Endothelial cell of umbilical vein (primary cell): Measurements from ENCODE around the gene TUBB4B. TPM values are rescaled to one million over a fixed set of nuclear protein-coding genes. Genes with fewer than 3 reads are reported as not detected.

Experiments
- BruUV-seq: library from RNA; stranded (reverse); fragments of 400-500 nt; replicated peaks from 2 replicates; lab custom pipeline; 2021; lab: Mats Ljungman, UMichigan
- CTCF ChIA-PET: fragments of 300-600, 350-600 bp; sonication (Branson Sonifier 250); formaldehyde crosslinking; loops from one replicate; lab custom pipeline; 2021; ENCODE audit warnings: antibody characterized with exemption, inconsistent platforms; lab: Charles Lee
- POLR2A ChIA-PET: fragments of 300-600, 350-600 bp; sonication (Branson Sonifier 250); formaldehyde crosslinking; loops from one replicate; lab custom pipeline; 2021; ENCODE audit warnings: antibody characterized with exemption, inconsistent platforms; lab: Charles Lee
- DNase-seq: peaks from one replicate; pipeline ENCODE4 v3.0.0-alpha.2; 2011; ENCODE audit warnings: low read depth, low spot score
- FAIRE-seq: peaks from 2 replicates; lab custom pipeline; 2011; peaks lifted over from hg19 to GRCh38; lab: Jason Lieb, UNC
- H2AFZ ChIP-seq: 2 replicates; pipeline ENCODE4 v1.6.0; 2012; ENCODE audit warnings: low read depth, low read length, control low read depth, inconsistent platforms
- H3K27ac ChIP-seq: 2 replicates; pipeline ENCODE4 v1.5.1; 2011; ENCODE audit warnings: low read depth, mild to moderate bottlenecking, control low read depth, low read length, moderate library complexity; ENCODE audit not compliant: insufficient read depth
- H3K27me3 ChIP-seq, 2 experiments: 2 replicates each; pipeline versions ENCODE4 v1.6.0 to v1.6.1; 2011; ENCODE audit warnings: low read length in 2 of 2, mixed read lengths in 1 of 2; ENCODE audit not compliant: control insufficient read depth in 2 of 2, insufficient read depth in 2 of 2
- H3K36me3 ChIP-seq, 2 experiments: 2 replicates in 1 of 2; 3 replicates in 1 of 2; pipeline ENCODE4 v1.5.1; 2011; ENCODE audit warnings: low read length in 2 of 2, mild to moderate bottlenecking in 1 of 2, moderate library complexity in 1 of 2; ENCODE audit not compliant: control insufficient read depth in 2 of 2, insufficient read depth in 2 of 2; ENCODE audit errors: extremely low read depth in 1 of 2
- H3K4me1 ChIP-seq: 3 replicates; pipeline ENCODE4 v1.5.1; 2011; ENCODE audit warnings: mild to moderate bottlenecking, low read length; ENCODE audit not compliant: control insufficient read depth, insufficient read depth; ENCODE audit errors: extremely low read depth
- H3K4me2 ChIP-seq: 2 replicates; pipeline ENCODE4 v1.6.1; 2011; ENCODE audit warnings: low read length, control low read depth, mixed read lengths; ENCODE audit not compliant: insufficient read depth
- H3K4me3 ChIP-seq, 3 experiments: fragments of 200-600 bp in 1 of 3; sonication (generic), shearing (Covaris generic) in 1 of 3; replicated peaks in 1 of 3; 2 replicates each; pipeline ENCODE4 v1.5.1; 2011 to 2016; ENCODE audit warnings: control low read depth in 3 of 3, low read length in 3 of 3, mild to moderate bottlenecking in 2 of 3, inconsistent platforms in 1 of 3, low read depth in 1 of 3, moderate library complexity in 1 of 3; ENCODE audit not compliant: insufficient read depth in 1 of 3
- H3K79me2 ChIP-seq: 2 replicates; pipeline ENCODE4 v1.6.0; 2012; ENCODE audit warnings: low read length, inconsistent platforms; ENCODE audit not compliant: control insufficient read depth, insufficient read depth
- H3K9ac ChIP-seq: replicated peaks from 2 replicates; pipeline ENCODE3; 2011; ENCODE audit warnings: low read length, control low read depth; ENCODE audit not compliant: insufficient read depth; ENCODE audit errors: extremely low read depth
- H3K9me1 ChIP-seq: replicated peaks from 3 replicates; pipeline ENCODE4 v1.6.0; 2011; ENCODE audit warnings: mild to moderate bottlenecking, low read length; ENCODE audit not compliant: control insufficient read depth, insufficient read depth; ENCODE audit errors: extremely low read depth
- H3K9me3 ChIP-seq: replicated peaks from 2 replicates; pipeline ENCODE4 v1.5.1; 2012; ENCODE audit warnings: low read length, inconsistent platforms; ENCODE audit not compliant: control insufficient read depth, insufficient read depth
- H4K20me1 ChIP-seq: replicated peaks from 2 replicates; pipeline ENCODE3; 2011; ENCODE audit warnings: mild to moderate bottlenecking, low read length; ENCODE audit not compliant: control insufficient read depth, insufficient read depth; ENCODE audit errors: extremely low read depth
- EZH2 ChIP-seq: IDR thresholded peaks from 2 replicates; pipeline ENCODE4 v1.6.1; 2012; ENCODE audit warnings: borderline replicate concordance, low read depth, mild to moderate bottlenecking, moderate library complexity, low read length, inconsistent platforms; ENCODE audit not compliant: severe bottlenecking
- FOS ChIP-seq: IDR thresholded peaks from 2 replicates; pipeline ENCODE4 v1.6.1; 2011; ENCODE audit warnings: mild to moderate bottlenecking, low read length, moderate library complexity, borderline replicate concordance; ENCODE audit not compliant: insufficient read depth
- GATA2 ChIP-seq: IDR thresholded peaks from 2 replicates; pipeline ENCODE4 v1.7.0; 2011; ENCODE audit warnings: low read depth, mild to moderate bottlenecking, moderate library complexity, mixed read lengths, low read length; ENCODE audit not compliant: insufficient read length, insufficient read depth
- JUN ChIP-seq: IDR thresholded peaks from 2 replicates; pipeline ENCODE4 v1.6.1; 2011; ENCODE audit warnings: borderline replicate concordance, low read depth; ENCODE audit not compliant: insufficient read length, insufficient read depth
- MYC ChIP-seq: IDR thresholded peaks from one replicate; pipeline ENCODE4 v1.6.1; 2011; ENCODE audit warnings: mild to moderate bottlenecking, low read depth, low read length
- POLR2A ChIP-seq: IDR thresholded peaks from 2 replicates; pipeline ENCODE4 v1.6.1; 2012; ENCODE audit warnings: low read depth, mild to moderate bottlenecking, control low read depth, low read length
- POLR2AphosphoS5 ChIP-seq: IDR thresholded peaks from 2 replicates; pipeline ENCODE4 v1.6.1; 2012; ENCODE audit warnings: low read depth, mild to moderate bottlenecking, control low read depth, low read length, moderate library complexity; ENCODE audit not compliant: insufficient read depth
- dilution Hi-C: fragments of 300-500 bp; cut with MboI; formaldehyde crosslinking; loops from one replicate; pipeline ENCODE4 v1.15.0; 2019; ENCODE audit warnings: low sequenced_read_pairs; ENCODE audit not compliant: extremely low pct_ligation_motif_present
- intact Hi-C: fragments of 100-400 bp; cut with micrococcal nuclease; formaldehyde crosslinking; loops from one replicate; pipeline ENCODE4 v1.10.0; 2022
- polyA plus RNA-seq, 4 experiments: library from polyadenylated mRNA; depleted of rRNA in 3 of 4; stranded (reverse) in 3 of 4; unstranded in 1 of 4; fragments of >200 nt; gene quantifications; 2 replicates each; pipeline versions ENCODE4 v1.2.1 to v1.2.3, GENCODE V29; 2011 to 2012; ENCODE audit warnings: missing spikeins in 1 of 4
- total RNA-seq: library from RNA; stranded (reverse); gene quantifications from 2 replicates; pipeline ENCODE4 v1.2.3, GENCODE V29; 2021
- TF ChIP-seq, protein P1 (sequence below): IDR thresholded peaks from 2 replicates; pipeline ENCODE4 v1.6.1; 2011; ENCODE audit not compliant: insufficient read depth, insufficient read length
- TF ChIP-seq, protein P2 (sequence below), 2 donors: IDR thresholded peaks; 1 replicate in 1 of 2; 2 replicates in 1 of 2; pipeline ENCODE4 v1.5.1; 2011; ENCODE audit warnings: low read length in 2 of 2, mild to moderate bottlenecking in 2 of 2, moderate library complexity in 2 of 2, control low read depth in 1 of 2, inconsistent platforms in 1 of 2, low read depth in 1 of 2; ENCODE audit not compliant: insufficient read depth in 1 of 2; ENCODE audit errors: extremely low read depth in 1 of 2

Gene TUBB4B
- total and polyA plus RNA-seq, 2 donors (not counting 3 experiments of a cell fraction or from before 2014, with no cell fraction given) = 418 to 558 TPM

DNA sequence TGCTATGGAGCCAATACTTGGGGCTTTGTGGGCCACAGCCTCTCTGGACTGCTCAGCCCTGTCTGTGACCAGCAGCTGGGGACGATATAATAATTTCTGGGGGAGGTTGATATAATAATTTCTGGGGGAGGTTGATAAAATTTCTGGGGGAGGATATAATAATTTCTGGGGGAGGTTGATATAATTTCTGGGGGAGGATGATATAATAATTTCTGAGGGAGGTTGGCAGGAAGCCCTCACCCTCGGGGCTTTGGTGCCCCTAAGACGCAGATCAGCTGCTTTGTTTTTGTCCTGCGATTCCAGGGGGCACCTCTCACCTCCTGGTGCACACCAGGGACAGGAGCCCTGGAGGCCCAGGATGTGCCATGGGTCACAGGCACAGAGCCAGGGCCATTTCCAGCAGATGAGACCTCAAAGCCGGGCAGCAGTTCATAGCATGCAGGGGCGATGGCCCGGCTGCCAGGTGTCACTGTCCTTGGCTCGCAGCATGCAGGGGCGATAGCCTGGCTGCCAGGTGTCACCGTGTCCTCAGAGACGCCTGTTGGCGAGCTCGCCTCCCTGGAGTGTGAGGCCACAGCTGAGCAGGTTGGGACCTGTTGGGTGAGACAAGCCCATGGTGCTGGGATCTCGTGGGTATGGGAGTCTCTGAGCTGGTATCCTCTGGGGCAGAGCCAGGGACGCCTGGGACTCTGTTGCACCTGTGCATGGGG lies 32.7 kb downstream of the TUBB4B start:
- dilution Hi-C loops = no loop called here
- H3K4me1 ChIP-seq = peaks cover 26% of the 10 kb centered on the region
- H3K9ac ChIP-seq = no peak overlapping the region
- ChIA-PET CTCF (no interaction called here), POLR2A (no interaction called here)
- no peak overlapping the region for H3K27ac ChIP-seq
- H3K4me3 ChIP-seq = no peak overlapping the region
- no peaks in the 10 kb centered on the region for H3K27me3 ChIP-seq
- no peak overlapping the region for H3K4me2 ChIP-seq
- H3K36me3 ChIP-seq = peaks cover 0 to 20% of the 10 kb centered on the region in 2 experiments
- intact Hi-C loops = no loop called here
- no peak overlapping the region for H2AFZ ChIP-seq
- no TSS peak for BruUV-seq
- TF ChIP-seq, protein P1, sequence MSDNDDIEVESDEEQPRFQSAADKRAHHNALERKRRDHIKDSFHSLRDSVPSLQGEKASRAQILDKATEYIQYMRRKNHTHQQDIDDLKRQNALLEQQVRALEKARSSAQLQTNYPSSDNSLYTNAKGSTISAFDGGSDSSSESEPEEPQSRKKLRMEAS = no peak
- TF ChIP-seq MYC (no peak), GATA2 (no peak), POLR2AphosphoS5 (no peak), POLR2A (no peak), EZH2 (no peak), FOS (no peak), JUN (no peak)
- TF ChIP-seq, protein P2, sequence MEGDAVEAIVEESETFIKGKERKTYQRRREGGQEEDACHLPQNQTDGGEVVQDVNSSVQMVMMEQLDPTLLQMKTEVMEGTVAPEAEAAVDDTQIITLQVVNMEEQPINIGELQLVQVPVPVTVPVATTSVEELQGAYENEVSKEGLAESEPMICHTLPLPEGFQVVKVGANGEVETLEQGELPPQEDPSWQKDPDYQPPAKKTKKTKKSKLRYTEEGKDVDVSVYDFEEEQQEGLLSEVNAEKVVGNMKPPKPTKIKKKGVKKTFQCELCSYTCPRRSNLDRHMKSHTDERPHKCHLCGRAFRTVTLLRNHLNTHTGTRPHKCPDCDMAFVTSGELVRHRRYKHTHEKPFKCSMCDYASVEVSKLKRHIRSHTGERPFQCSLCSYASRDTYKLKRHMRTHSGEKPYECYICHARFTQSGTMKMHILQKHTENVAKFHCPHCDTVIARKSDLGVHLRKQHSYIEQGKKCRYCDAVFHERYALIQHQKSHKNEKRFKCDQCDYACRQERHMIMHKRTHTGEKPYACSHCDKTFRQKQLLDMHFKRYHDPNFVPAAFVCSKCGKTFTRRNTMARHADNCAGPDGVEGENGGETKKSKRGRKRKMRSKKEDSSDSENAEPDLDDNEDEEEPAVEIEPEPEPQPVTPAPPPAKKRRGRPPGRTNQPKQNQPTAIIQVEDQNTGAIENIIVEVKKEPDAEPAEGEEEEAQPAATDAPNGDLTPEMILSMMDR (IDR thresholded peaks at IDR 0.05; ENCODE audit: extremely low read depth in 1 of 2, insufficient read depth in 1 of 2, low read depth in 1 of 2, low read length in 2 of 2) = no peak
- no peaks in the 10 kb centered on the region for H3K9me3 ChIP-seq
- H3K79me2 ChIP-seq = peaks cover 11% of the 10 kb centered on the region
- H4K20me1 ChIP-seq = no peaks in the 10 kb centered on the region
- FAIRE-seq (no peak), DNase-seq (no peak)
- H3K9me1 ChIP-seq = no peaks in the 10 kb centered on the region
